Memory B cell (primary cell): ENCODE measurements around the gene ZYG11B.
"Not testable (repeated sequence)": the region's sequence is repeated elsewhere in the genome, so short reads cannot be mapped to it uniquely, and the experiment has no call there.

Source experiments
- ATAC-seq: fragments of 150-1000 bp; cut with Tn5 transposase; 2 replicates; pipeline ENCODE4 v1.10.0; 2021; ENCODE audit warnings: low read depth, mild to moderate bottlenecking, moderate library complexity
- DNase-seq, 2 donors: peaks; one replicate each; pipeline ENCODE4 v3.0.0; 2022; ENCODE audit warnings: low spot score in 2 of 2
- H3K27ac Mint-ChIP-seq: one replicate; pipeline ENCODE4 v1.8.0; 2022; ENCODE audit warnings: mild to moderate bottlenecking, moderate library complexity, mixed read lengths
- H3K27me3 Mint-ChIP-seq: one replicate; pipeline ENCODE4 v1.8.0; 2022; ENCODE audit warnings: mixed read lengths
- H3K36me3 Mint-ChIP-seq: one replicate; pipeline ENCODE4 v1.8.0; 2022; ENCODE audit warnings: mild to moderate bottlenecking, mixed read lengths
- H3K4me1 Mint-ChIP-seq: one replicate; pipeline ENCODE4 v1.8.0; 2022; ENCODE audit warnings: mixed read lengths
- H3K4me3 Mint-ChIP-seq: one replicate; pipeline ENCODE4 v1.8.0; 2022; ENCODE audit warnings: mild to moderate bottlenecking, moderate library complexity, mixed read lengths
- H3K9me3 Mint-ChIP-seq: one replicate; pipeline ENCODE4 v1.8.0; 2022; ENCODE audit warnings: mixed read lengths

The ZYG11B gene

GRCh38 chr1:52726265-52727113 is at the start of gene ZYG11B:
Gene ZYG11B, plus strand, starts transcription at chr1:52726453. Its CDS starts 201 bp downstream, at chr1:52726654.
- peak; percentile 90 for ATAC-seq
- Mint-ChIP-seq H3K4me1 (peaks cover 25% of the 10 kb centered on the region), H3K27ac (peak within 1 kb of the TSS; percentile 89), H3K27me3 (peaks cover 5% of the 10 kb centered on the region), H3K9me3 (no peaks in the 10 kb centered on the region), H3K36me3 (no peaks in the 10 kb centered on the region), H3K4me3 (peak within 1 kb of the TSS; percentile 93)
- peak; percentile 81 to 91 for DNase-seq

- DNase-seq = no peak
These were observed 49.0 kb upstream of the ZYG11B start for GRCh38 chr1:52677076-52677806.

GRCh38 chr1:52679048-52679447 is 47.2 kb upstream of the ZYG11B start:
- peak overlapping the region; percentile 47 for H3K27ac Mint-ChIP-seq
- peaks cover 2% of the 10 kb centered on the region for H3K9me3 Mint-ChIP-seq
- H3K4me1 Mint-ChIP-seq = peaks cover 2% of the 10 kb centered on the region
- H3K27me3 Mint-ChIP-seq = no peaks in the 10 kb centered on the region
- ATAC-seq = no peak
- no peak for DNase-seq
- no peak overlapping the region for H3K4me3 Mint-ChIP-seq
- peaks cover 13% of the 10 kb centered on the region for H3K36me3 Mint-ChIP-seq

More at GRCh38 chr1:52677076-52677806, 49.0 kb upstream of the ZYG11B start:
- Mint-ChIP-seq H3K4me3 (no peak overlapping the region), H3K4me1 (peaks cover 2% of the 10 kb centered on the region), H3K36me3 (peaks cover 12% of the 10 kb centered on the region), H3K27me3 (no peaks in the 10 kb centered on the region), H3K9me3 (no peaks in the 10 kb centered on the region), H3K27ac (no peak overlapping the region)
- no peak for ATAC-seq

- DNase-seq = no peak
- Mint-ChIP-seq H3K27me3 (no peaks in the 10 kb centered on the region), H3K36me3 (peaks cover 13% of the 10 kb centered on the region), H3K9me3 (peaks cover 2% of the 10 kb centered on the region), H3K4me3 (no peak overlapping the region), H3K4me1 (peaks cover 4% of the 10 kb centered on the region), H3K27ac (no peak overlapping the region)
- ATAC-seq = no peak
These were observed 46.8 kb upstream of the ZYG11B start for GRCh38 chr1:52679498-52679897.

DNA sequence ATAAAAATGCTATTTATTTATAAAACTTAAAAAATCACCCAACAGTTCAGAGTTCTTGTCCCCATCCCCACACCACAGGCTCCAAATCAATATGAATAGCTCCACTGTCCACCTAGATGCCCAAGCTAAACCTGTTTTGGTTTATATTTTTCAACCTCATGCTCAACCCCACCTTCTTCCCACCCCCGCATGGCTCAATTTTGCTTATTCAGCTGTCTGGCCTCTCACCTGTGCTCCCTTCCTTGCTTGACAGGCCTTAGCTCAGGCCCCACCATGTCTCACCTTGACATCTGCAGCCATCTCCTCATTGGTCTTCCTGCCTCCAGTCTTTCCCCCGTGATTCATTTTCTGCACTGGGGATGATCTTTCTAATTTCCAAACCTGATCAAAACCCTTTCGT is 45.9 kb upstream of the ZYG11B start:
- peaks cover 12% of the 10 kb centered on the region for H3K36me3 Mint-ChIP-seq
- H3K4me1 Mint-ChIP-seq = peaks cover 10% of the 10 kb centered on the region
- no peak overlapping the region for H3K4me3 Mint-ChIP-seq
- no peak overlapping the region for H3K27ac Mint-ChIP-seq
- no peaks in the 10 kb centered on the region for H3K27me3 Mint-ChIP-seq
- ATAC-seq (no peak), DNase-seq (no peak)
- H3K9me3 Mint-ChIP-seq = peaks cover 2% of the 10 kb centered on the region

DNA sequence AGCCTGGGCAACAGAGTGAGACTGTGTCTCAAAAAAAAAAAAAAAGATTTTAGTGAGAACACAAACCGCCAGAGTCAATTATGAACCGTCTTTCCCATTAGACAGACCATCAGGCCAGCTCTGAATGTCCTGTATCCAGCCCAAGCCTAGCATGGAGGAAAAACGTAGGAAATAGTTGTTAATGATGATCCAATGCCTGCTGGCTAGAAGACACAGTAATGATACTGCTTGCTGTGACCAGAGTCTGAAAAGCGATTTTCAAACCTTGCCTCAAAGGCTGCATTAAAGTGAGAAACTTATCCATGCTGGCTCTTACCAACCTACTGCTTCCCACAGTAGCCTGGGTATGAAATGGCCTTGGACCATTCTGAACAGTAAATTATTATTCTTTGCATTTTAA is 45.1 kb upstream of the ZYG11B start:
- Mint-ChIP-seq H3K4me1 (peaks cover 14% of the 10 kb centered on the region), H3K9me3 (peaks cover 2% of the 10 kb centered on the region), H3K27me3 (no peaks in the 10 kb centered on the region), H3K27ac (no peak overlapping the region), H3K36me3 (peaks cover 13% of the 10 kb centered on the region), H3K4me3 (no peak overlapping the region)
- ATAC-seq = no peak
- DNase-seq = no peak

DNA sequence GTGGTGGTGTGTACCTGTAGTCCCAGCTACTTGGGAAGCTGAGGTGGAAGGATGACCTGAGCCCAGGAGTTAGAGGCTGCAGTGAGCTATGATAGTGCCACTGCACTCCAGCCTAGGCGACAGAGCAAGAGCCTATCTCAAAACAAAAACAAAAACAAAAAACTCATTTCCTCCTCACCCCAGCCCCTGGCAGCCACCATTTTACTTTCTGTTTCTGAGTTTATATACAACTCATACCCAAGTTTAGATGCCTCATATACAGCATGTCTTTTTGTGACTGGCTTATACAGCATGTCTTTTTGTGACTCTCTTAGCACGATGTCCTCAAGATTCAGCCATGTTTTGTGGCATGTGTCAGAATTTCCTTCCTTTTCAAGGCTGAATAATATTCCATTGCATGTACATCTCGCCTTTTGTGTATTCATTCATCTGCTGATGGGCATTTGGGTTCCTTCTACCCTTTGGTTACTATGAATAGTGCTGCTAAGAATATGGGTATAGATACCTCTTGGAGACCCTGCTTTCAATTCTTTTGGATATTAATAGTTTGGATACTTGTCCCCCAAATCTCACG is 42.8 kb upstream of the ZYG11B start:
- peaks cover 15% of the 10 kb centered on the region for H3K4me1 Mint-ChIP-seq
- H3K36me3 Mint-ChIP-seq = peaks cover 14% of the 10 kb centered on the region
- no peak overlapping the region for H3K4me3 Mint-ChIP-seq
- DNase-seq = no peak
- ATAC-seq = no peak
- peaks cover 4% of the 10 kb centered on the region for H3K9me3 Mint-ChIP-seq
- H3K27ac Mint-ChIP-seq = peak overlapping the region; percentile 28
- H3K27me3 Mint-ChIP-seq = no peaks in the 10 kb centered on the region

DNA sequence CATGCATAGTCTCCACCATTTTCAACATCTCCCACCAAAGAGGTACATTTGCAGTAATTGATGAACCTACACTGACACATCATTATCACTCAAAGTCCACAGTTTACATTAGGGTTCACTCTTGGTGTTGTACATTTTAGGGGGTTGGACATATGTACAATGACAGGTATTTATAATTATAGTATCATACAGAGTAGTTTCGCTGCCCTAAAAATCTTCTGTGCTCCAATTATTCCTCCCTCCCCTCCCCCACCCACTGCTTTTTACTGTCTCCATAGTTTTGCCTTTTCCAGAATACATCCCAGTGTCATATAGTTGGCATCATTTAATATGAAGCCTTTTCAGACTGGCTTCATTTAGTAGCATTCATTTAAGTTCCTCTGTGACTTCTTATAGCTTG is 41.7 kb upstream of the ZYG11B start:
- peaks cover 12% of the 10 kb centered on the region for H3K4me1 Mint-ChIP-seq
- H3K27me3 Mint-ChIP-seq = no peaks in the 10 kb centered on the region
- H3K36me3 Mint-ChIP-seq = peaks cover 14% of the 10 kb centered on the region
- H3K9me3 Mint-ChIP-seq = peaks cover 4% of the 10 kb centered on the region
- no peak overlapping the region for H3K4me3 Mint-ChIP-seq
- DNase-seq = no peak
- no peak for ATAC-seq
- H3K27ac Mint-ChIP-seq = peak overlapping the region; percentile 58

DNA sequence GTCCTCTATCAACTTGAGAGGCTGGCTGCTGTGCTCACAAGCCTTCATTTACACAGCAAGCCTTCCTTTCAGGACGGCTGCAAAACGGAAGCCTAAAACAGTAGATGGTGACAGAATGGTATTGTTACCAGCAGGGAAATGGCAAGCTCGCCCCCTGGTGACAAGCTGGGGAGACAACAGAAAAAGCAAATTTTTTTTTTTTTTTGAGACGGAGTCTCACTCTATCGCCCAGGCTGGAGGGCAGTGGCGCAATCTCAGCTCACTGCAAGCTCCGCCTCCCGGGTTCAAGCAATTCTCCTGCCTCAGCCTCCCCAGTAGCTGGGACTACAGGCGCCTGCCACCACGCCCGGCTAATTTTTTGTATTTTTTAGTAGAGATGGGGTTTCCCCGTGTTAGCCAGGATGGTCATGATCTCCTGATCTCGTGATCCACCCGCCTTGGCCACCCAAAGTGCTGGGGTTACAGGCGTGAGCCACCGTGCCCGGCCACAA is 39.9 kb upstream of the ZYG11B start:
- Mint-ChIP-seq H3K36me3 (peaks cover 14% of the 10 kb centered on the region), H3K27ac (peak overlapping the region; percentile 82), H3K4me1 (peaks cover 12% of the 10 kb centered on the region), H3K4me3 (peak overlapping the region; percentile 51)
- not testable (repeated sequence) for H3K9me3 Mint-ChIP-seq, H3K27me3 Mint-ChIP-seq
- ATAC-seq (peak; percentile 98), DNase-seq (peak; percentile 71 to 76)

DNA sequence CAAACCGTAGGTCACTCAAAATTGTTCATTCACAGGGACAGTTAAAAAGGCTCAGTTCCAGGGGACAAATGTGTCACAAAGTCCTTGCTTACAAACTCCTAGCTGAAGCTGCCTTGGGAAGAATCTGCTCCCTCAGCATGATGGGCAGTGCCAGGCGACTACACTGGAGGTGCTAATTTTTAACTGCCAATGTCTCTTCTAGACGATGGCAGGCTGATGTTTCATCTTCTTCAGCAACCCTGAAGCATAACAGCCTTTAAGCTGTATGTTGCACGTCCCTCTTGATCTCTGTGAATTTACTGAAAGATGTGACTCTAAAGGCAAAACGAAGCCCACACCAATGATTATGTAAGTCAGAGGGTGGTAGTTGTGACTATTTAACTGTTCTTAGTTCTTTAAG is 39.4 kb upstream of the ZYG11B start:
- ATAC-seq (no peak), DNase-seq (no peak)
- peaks cover 12% of the 10 kb centered on the region for H3K4me1 Mint-ChIP-seq
- no peak overlapping the region for H3K4me3 Mint-ChIP-seq
- H3K27ac Mint-ChIP-seq = peak overlapping the region; percentile 83
- no peaks in the 10 kb centered on the region for H3K27me3 Mint-ChIP-seq
- peaks cover 16% of the 10 kb centered on the region for H3K36me3 Mint-ChIP-seq
- peaks cover 4% of the 10 kb centered on the region for H3K9me3 Mint-ChIP-seq

GRCh38 chr1:52691821-52692220 is 34.4 kb upstream of the ZYG11B start:
- H3K36me3 Mint-ChIP-seq = peaks cover 17% of the 10 kb centered on the region
- no peak overlapping the region for H3K27ac Mint-ChIP-seq
- H3K9me3 Mint-ChIP-seq = peaks cover 2% of the 10 kb centered on the region
- peaks cover 11% of the 10 kb centered on the region for H3K4me1 Mint-ChIP-seq
- H3K27me3 Mint-ChIP-seq = no peaks in the 10 kb centered on the region
- no peak for DNase-seq
- no peak overlapping the region for H3K4me3 Mint-ChIP-seq
- no peak for ATAC-seq

DNA sequence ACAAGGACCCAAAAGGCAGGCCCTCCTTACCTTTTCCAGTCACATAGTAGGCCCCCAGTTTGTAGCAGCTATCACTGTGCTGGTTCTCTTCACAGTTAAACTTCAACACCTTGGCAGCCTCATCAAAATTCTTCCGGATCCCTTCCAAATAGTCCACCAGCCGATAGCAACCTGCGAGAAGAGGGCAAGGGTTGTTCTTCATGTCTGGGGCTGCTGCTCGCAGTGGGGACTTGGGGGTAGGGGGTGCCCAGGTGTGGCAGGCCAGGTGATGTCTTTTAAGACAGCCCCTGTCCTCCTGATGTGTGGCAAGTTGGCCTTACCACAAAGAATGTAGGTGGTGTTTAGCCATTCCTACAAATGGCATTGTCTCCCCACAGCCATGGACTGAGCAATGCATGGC is 33.6 kb upstream of the ZYG11B start:
- Mint-ChIP-seq H3K4me1 (peaks cover 13% of the 10 kb centered on the region), H3K9me3 (no peaks in the 10 kb centered on the region), H3K27me3 (no peaks in the 10 kb centered on the region), H3K36me3 (peaks cover 12% of the 10 kb centered on the region), H3K4me3 (no peak overlapping the region), H3K27ac (peak overlapping the region; percentile 45)
- no peak for ATAC-seq
- no peak for DNase-seq

GRCh38 chr1:52693351-52693750 is 32.9 kb upstream of the ZYG11B start:
- ATAC-seq, DNase-seq, H3K4me3 Mint-ChIP-seq, H3K27me3 Mint-ChIP-seq, H3K27ac Mint-ChIP-seq, H3K9me3 Mint-ChIP-seq: not testable (repeated sequence)
- peaks cover 10% of the 10 kb centered on the region for H3K36me3 Mint-ChIP-seq
- H3K4me1 Mint-ChIP-seq = peaks cover 17% of the 10 kb centered on the region

GRCh38 chr1:52693843-52694242 is 32.4 kb upstream of the ZYG11B start:
- H3K27ac Mint-ChIP-seq = no peak overlapping the region
- H3K4me3 Mint-ChIP-seq = no peak overlapping the region
- peaks cover 21% of the 10 kb centered on the region for H3K4me1 Mint-ChIP-seq
- H3K36me3 Mint-ChIP-seq = peaks cover 10% of the 10 kb centered on the region
- ATAC-seq (no peak), DNase-seq (no peak)
- no peaks in the 10 kb centered on the region for H3K9me3 Mint-ChIP-seq
- H3K27me3 Mint-ChIP-seq = no peaks in the 10 kb centered on the region
